ENCODE results near the gene RIOK3. TPM values are rescaled to one million over a fixed set of nuclear protein-coding genes. Genes with fewer than 3 reads are reported as not detected.
"Not testable (repeated sequence)": the region's sequence is repeated elsewhere in the genome, so short reads cannot be mapped to it uniquely, and the experiment has no call there.

The RIOK3 gene
- total RNA-seq, 1 experiment from 2014 or later, result 42.5 TPM

GRCh38 chr18:23428821-23429220 is 24.3 kb upstream of the RIOK3 start:
- no peak for TF ChIP-seq YY1 (IDR thresholded peaks at IDR 0.05; ENCODE audit: extremely low read depth, insufficient replicate concordance, low read depth, low read length)
- TF ChIP-seq ZNF274 (IDR thresholded peaks at IDR 0.05; ENCODE audit: low read depth, low read length), result no peak
- TF ChIP-seq MAX (IDR thresholded peaks at IDR 0.05), result no peak
- no peak for TF ChIP-seq EZH2 (IDR thresholded peaks at IDR 0.05)
- no peak for TF ChIP-seq ATF3 (IDR thresholded peaks at IDR 0.05)
- no peak for TF ChIP-seq JUND (IDR thresholded peaks at IDR 0.05)
- no peak for TF ChIP-seq EGR1 (IDR thresholded peaks at IDR 0.05; ENCODE audit: low read depth)
- TF ChIP-seq EZH2phosphoT487 (IDR thresholded peaks at IDR 0.05; ENCODE audit: borderline replicate concordance), result no peak
- TF ChIP-seq SRF (IDR thresholded peaks at IDR 0.05; ENCODE audit: low read depth), result no peak
- no peak for TF ChIP-seq REST (IDR thresholded peaks at IDR 0.05; ENCODE audit: low read depth)
- TF ChIP-seq FOSL1 (IDR thresholded peaks at IDR 0.05; ENCODE audit: low read depth), result no peak
- no peak for TF ChIP-seq SIN3A (IDR thresholded peaks at IDR 0.05; ENCODE audit: low read depth)
- no peak for TF ChIP-seq POLR2AphosphoS5 (IDR thresholded peaks at IDR 0.05; ENCODE audit: low read depth, low read length)
- TF ChIP-seq SP1 (IDR thresholded peaks at IDR 0.05; ENCODE audit: low read depth), result no peak
- no peak for TF ChIP-seq RAD21 (IDR thresholded peaks at IDR 0.05; ENCODE audit: low read depth)
- no peak for TF ChIP-seq POLR2A (IDR thresholded peaks at IDR 0.05; ENCODE audit: borderline replicate concordance, extremely low read depth, insufficient read depth, insufficient read length)
- H3K36me3 ChIP-seq (ENCODE audit: control insufficient read depth in 1 of 2, insufficient read depth in 2 of 2, low read length in 2 of 2), result no peaks in the 10 kb centered on the region
- ChIA-PET CTCF (no interaction called here), POLR2A (no interaction called here), RAD21 (ENCODE audit: low non-redundant PET in 1 of 2, low total read pairs in 2 of 2, uncharacterized antibody in 2 of 2, unreplicated experiment in 2 of 2) (no interaction called here)
- ATAC-seq, result no peak
- H3K79me2 ChIP-seq (ENCODE audit: insufficient read depth, low read length), result 0 out of 2 replicates have a peak, but pooled peaks cover 3% of the 10 kb centered on the region
- no peak overlapping the region for H3K9ac ChIP-seq (ENCODE audit: low read length)
- no peak overlapping the region for H3K4me2 ChIP-seq (ENCODE audit: low read length)
- no peaks in the 10 kb centered on the region for H4K20me1 ChIP-seq (ENCODE audit: insufficient read depth)
- BruUV-seq (replicated peaks), result no TSS peak
- no peaks in the 10 kb centered on the region for H3K9me3 ChIP-seq (ENCODE audit: control insufficient read depth in 1 of 2, insufficient read depth in 1 of 2, low read depth in 1 of 2, low read length in 2 of 2)
- no peaks in the 10 kb centered on the region for H3K27me3 ChIP-seq (ENCODE audit: insufficient read depth, low read length)
- no peak overlapping the region for H2AFZ ChIP-seq (ENCODE audit: low read depth, low read length, poor library complexity, severe bottlenecking)
- no peak overlapping the region for H3K4me3 ChIP-seq (replicated peaks in 1 of 2; ENCODE audit: low read depth in 1 of 2, low read length in 2 of 2)
- H3K27ac ChIP-seq (ENCODE audit: low read depth, low read length), result no peak overlapping the region
- no peaks in the 10 kb centered on the region for H3K9me2 ChIP-seq (ENCODE audit: insufficient read depth)
- peaks cover 0 to 2% of the 10 kb centered on the region in 2 experiments; a peak in 3 of 4 replicates for H3K4me1 ChIP-seq (ENCODE audit: control insufficient read depth in 1 of 2, insufficient read depth in 2 of 2, low read length in 2 of 2)
- no peak for DNase-seq (ENCODE audit: low read depth, low spot score)
- intact Hi-C loops (cut with micrococcal nuclease), result no loop called here

- H3K36me3 ChIP-seq (ENCODE audit: control insufficient read depth in 1 of 2, insufficient read depth in 2 of 2, low read length in 2 of 2); H3K4me1 ChIP-seq (ENCODE audit: control insufficient read depth in 1 of 2, insufficient read depth in 2 of 2, low read length in 2 of 2); DNase-seq (ENCODE audit: low read depth, low spot score); H3K9ac ChIP-seq (ENCODE audit: low read length); intact Hi-C loops (cut with micrococcal nuclease); H3K4me3 ChIP-seq (replicated peaks in 1 of 2; ENCODE audit: low read depth in 1 of 2, low read length in 2 of 2); H3K9me2 ChIP-seq (ENCODE audit: insufficient read depth); CTCF ChIA-PET; RAD21 ChIA-PET (ENCODE audit: low non-redundant PET in 1 of 2, low total read pairs in 2 of 2, uncharacterized antibody in 2 of 2, unreplicated experiment in 2 of 2); H3K27ac ChIP-seq (ENCODE audit: low read depth, low read length); BruUV-seq (replicated peaks); ATAC-seq; H4K20me1 ChIP-seq (ENCODE audit: insufficient read depth); H3K4me2 ChIP-seq (ENCODE audit: low read length); H3K79me2 ChIP-seq (ENCODE audit: insufficient read depth, low read length); H2AFZ ChIP-seq (ENCODE audit: low read depth, low read length, poor library complexity, severe bottlenecking); H3K27me3 ChIP-seq (ENCODE audit: insufficient read depth, low read length); POLR2A ChIA-PET; H3K9me3 ChIP-seq (ENCODE audit: control insufficient read depth in 1 of 2, insufficient read depth in 1 of 2, low read depth in 1 of 2, low read length in 2 of 2): not testable (repeated sequence)
Observed at GRCh38 chr18:23429538-23429937, 23.5 kb upstream of the RIOK3 start.

Measured in HCT116 (cell line).